Activated CD4-positive, CD25-positive, alpha-beta regulatory T cell (primary cell): ENCODE data around the gene L1CAM.

Experiments
- DNase-seq, 4 experiments: peaks; one replicate each; lab custom pipeline; 2025; lab: John Stamatoyannopoulos, UW

L1CAM gene

DNA sequence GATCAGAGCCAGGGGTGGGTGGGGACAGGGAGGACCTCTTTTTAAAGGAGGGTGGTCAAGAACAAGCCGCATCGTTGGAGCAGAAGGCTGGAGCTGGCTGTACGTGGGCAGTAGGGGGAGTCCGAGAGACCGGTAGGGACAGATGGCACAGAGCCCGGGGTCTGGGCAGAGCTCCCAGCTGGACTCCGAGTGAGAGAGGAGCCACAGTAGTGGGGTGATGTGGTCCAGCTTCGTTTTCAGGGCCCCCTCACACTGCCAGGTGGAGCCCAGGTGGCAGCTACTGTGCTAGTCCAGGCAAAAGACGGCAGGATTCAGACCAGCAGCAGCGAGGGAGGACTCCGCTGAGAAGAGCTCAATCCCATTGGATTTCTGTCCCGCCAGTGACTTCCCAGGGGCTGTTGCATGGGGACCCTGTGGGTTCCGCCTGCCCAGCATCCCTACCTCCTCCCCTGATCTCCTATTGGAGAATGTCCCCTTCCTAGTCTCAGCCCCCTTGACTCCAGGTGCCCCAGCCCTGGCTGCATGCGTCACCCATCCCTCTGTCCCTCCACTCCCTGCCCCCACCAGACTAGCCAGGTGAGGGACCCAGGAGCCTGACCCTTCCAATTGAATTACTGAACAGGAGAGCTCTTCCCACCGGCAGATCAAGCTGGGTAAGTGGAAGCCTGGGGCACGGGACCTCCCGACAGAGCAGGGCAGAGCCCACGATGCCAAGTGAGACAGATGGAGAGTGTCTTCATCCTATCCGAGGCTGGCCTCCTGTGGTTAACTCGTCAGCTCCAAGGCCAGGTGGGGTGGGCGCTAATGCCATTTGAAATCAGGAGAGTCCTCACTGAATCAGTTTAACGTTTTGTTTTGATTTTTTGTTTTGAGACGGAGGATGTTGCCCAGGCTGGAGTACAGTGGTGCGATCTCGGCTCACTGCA, 37.2 kb upstream of the L1CAM start:
- no peak for DNase-seq

DNA sequence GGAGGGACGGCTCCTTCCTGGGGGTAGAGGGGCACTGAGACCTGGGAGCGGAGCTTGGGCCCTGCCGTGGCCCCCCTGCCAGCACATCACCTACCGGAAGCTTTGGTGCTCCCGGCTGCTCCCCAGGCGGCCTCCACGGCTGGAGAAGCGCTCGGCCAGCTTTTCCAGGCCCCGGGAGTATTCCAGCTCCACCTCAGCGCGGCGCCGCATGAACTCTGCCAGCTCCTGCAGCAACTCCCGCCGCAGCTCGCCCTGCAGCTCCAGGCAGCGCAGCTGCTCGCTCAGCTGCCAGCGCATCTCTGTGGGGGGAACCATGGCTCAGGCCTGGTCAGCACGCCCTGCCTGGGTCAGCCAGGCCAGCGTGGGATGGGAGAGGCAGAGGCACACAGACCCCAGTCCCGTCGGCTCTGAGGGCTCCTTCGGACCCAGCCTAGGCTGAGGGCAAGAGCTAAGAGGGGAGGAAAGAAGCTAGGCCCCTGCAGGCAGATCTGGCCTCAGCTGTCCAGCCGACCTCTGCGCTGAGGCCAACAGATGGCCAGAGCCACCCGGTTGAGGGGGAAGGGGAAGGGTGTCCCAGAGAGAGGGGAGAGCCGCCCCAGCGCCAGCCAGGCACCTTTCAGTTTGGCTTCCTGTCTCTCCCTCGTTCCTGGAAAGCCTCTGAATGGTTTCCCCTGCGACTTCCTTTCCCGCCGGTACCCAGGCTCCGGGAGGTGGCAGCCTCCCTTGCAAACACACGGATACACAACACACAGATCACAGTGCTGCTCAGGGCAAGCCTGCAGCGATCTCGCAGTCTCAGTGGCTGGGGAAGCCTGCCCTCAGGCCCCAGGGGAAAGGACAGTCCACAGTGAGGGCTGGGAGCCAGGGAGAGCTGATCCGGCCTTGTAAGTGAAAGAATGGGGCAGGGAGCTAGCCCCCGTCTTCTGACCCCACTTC, 35.8 kb upstream of the L1CAM start:
- no peak for DNase-seq

DNA sequence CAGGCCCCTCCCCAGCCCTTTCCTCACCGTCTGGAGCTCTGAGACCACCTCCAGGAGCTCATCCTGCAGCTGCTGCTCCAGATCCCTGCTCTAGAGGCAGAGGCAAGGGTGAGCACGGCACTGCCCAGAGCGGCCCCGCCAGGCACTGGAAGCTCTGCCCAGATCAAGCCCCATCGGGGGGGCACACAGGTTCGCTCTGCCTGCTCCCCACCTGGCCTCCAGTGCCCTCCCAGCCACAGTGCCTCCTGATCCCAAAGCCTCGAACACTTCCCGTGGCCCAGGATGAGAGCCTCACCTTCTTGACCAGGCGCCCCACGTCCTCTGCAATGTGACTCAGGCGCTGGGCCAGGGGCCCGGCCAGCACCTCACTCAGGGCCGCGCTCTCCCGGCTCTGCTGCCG, 35.1 kb upstream of the L1CAM start:
- no peak for DNase-seq

DNA sequence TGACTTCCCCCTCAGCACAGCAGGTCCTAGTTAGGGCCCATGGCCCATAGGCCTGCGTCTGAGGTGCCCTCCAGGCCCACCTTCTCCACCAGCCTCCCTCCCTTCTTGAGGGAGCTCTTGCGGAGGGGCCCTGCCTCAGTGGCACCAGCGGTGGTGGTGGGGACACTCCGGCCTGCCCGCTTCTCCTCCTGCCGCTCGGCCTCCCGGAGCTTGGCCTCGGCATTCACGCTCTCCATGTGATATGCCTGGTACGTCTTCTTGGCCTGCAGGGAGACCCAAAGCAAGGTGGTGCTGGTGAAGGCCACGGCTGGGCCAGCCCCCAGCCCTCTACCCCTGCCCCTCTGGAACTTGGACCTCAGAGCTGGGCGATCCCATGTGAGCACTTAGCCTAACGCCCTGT, 34.6 kb upstream of the L1CAM start:
- DNase-seq, result no peak

DNA sequence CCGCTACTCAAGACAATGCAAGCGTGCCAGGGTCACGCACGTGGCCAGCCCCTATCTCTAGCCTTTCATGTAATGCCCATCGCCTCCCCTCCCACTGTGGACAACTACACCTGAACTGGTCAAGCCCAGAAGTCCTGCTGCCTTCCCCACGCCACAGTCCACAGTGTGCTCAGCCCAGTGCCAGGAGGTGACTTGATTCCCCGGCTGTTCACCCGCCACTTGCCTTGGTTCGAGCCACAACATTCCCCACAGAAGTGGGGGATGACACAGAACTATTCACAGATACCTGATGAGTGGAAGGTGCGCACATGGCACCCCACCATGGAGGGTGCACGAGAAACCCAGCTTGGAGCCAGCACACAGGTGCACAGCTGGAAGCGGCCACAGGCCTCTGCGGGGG, 33.3 kb upstream of the L1CAM start:
- no peak for DNase-seq

DNA sequence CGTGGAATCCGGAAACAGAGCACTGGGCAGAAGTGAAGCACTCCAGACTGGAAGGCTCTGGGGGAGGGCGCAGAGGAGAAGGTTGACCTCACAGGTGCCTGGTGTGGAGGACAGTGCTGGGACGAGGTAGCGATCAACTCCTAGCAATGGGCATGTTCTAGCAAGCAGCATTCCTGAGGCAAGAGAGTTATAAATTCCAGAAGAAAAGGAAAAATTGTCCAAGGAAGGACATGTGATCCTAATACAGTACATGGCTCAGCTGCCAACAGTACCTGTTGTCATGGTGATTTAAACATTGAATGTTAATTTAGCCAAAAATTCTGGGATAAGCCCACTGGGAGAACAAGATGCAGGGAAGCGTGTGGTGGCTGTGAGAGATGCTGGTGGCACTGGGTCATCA, 31.9 kb upstream of the L1CAM start:
- DNase-seq, result no peak

DNA sequence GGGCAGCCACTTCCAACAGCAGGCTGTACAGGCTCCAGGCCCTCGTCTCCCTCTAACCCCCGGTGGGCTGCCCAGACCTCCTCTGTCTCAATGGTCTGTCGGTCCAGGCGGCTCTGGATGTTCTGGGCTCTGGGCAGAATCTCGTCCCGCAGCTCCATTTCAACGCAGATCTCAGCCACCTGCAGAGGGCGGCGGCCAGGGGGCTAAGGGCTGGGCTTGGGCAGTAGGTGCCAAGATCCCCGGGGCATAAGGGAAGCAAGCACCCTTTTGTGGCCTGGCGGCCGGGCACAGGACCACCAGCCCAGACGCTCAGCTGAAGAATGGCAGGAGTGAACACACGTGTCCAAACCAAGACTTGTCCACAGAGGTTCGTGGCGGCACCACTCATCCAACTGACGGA, 27.7 kb upstream of the L1CAM start:
- DNase-seq, result no peak

DNA sequence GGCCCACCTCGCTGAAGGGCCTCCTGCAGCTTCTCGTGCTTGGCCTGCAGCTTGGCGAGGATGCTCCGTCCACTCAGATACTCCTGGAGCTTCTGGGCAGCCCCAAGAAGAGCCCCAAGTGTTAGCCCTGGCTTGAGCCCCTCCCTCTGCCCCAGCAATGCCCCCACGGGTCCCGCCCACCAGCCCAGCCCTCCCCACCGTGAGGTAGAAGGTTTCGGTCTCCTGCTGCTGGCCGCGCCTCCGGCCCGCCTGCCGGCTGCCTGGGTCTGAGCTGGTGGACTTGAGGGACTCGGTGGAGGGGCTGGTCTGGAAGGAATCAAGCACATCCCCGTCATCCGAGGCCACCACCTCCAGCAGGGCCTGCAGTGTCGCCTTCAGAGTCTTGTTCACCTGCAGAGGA, 27.2 kb upstream of the L1CAM start:
- no peak for DNase-seq

DNA sequence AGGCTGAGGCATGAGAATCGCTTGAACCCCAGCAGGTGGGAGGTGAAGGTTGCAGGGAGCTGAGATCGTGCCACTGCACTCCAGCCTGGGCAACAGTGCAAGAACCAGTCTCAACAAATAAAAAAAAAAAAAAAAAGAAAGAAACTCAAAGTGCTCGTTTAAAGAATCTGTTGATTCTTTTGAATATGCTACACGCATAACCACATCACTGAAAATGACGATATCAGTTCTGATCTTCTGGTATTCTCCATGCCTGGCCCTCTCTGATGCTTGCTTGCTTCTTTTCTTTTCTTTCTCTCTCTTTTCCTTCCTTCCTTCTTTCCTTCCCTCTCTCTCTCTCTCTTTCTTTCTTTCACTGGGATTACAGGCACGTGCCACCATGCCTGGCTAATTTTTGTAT, 25.8 kb upstream of the L1CAM start:
- DNase-seq, result no peak

DNA sequence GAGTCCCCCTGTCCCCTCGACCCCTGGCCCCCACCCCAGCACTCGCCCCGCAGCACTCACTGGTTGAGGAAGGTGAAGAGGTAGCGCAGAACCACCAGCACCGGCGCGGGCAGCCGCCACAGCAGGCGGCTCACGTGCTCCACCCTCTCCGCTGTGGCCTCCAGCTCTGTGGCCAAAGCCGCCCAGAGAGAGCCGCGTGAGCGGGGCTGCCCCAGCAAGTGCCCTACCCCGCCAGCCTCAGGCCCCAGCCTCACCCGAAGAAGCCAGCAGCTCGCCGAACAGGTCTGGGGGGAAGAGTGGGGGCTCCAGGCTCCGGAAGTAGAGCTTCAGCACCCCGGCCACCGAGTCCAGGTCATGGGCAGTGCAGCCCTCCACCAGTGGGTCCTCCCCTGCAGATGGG, 24.5 kb upstream of the L1CAM start:
- DNase-seq, result no peak

DNA sequence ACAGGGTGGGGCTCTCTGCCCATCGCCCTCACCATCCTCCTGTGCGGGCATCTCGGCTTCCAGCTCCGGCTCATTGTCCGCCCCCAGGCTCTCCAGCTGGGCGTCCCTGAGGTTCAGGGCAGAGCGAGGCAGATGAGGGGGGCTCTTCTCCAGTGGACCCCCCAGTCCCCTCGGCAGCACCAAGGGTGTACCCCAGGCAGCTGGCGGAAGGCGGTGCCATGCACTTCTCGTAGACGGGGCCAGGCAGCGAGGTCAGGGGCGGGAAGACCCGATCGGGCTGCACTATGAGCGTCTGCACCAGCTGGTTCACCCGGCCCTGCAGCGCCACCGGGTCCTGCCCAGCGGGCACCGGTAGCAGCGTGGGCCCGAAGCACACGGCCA, 24.0 kb upstream of the L1CAM start:
- DNase-seq, result no peak

DNA sequence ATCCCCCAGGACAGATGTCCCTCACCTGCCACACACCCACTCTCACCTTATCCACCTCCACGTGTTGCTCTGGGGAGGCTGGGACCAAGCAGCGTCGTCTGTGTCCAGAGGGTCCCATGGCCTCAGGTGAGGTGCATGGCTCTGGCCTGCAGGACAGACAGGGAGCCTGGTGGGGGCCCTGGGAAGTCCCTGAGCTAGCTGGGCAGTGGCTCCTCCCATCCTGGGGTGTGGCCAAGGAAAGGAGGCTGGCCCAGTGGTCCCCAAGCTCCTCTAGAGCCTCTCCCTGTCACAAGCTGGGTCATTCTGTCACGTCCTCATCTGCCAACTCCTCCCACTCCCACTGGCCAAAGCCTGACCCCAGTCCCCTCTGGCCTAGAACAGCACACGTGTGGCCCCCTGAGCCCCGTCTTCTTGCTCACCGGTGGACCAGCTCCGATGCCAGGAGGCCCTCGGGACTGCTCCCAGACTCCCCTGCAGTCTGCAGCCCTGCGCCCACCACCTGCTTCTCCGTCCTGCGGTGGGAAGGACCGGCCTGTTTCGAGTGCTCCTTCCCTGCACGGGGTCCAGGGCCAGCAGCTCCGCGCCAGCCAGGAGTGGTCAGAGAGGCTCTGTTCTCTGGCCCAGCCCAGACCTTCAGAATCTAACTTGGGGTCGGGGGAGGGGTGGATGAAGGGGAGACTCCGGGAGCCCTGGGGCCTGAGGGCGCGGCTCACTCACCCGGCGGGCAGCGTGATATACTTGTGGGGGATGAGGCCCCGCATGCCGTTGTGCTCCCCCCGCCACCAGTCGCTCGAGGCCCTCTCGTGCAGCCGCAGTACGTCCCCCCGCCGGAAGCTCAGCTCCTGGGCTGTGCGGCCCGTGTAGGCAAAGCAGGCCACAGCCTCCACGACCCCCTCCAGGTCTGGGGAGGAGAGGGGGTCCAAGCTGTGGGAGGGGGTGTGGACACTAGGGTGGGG, 23.3 kb upstream of the L1CAM start:
- DNase-seq, result no peak

DNA sequence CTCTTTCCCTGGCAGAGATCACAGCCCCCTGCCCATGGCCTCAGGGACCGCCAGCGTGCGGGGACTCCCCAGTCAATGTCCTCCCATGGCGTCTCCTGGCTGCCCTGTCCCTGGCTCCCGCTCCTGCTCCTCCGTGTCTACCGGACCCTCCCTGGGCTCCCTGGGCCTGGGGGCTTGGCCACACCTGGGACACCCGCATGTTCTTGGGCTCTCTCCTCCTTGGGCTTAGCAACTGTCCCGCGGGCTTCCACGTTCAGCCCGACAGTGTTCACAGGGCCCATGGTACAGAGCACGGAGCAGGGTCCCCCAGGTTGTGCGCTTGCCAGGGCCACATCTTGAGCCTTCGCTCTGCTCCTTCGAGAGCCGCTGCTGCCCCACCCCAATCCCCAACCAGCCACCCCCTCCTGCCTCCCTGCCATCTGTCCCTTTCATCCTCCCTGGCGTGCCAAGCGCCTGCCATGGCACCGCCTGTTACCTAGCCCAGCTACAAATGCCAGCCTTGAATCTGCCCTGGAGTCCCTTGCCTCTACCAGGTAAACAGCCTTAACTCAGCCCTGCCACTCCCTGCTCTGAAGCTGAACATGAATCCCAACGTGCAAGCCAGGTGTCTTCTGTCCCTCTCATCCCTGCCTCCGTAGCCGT, 22.4 kb upstream of the L1CAM start:
- DNase-seq, result no peak

DNA sequence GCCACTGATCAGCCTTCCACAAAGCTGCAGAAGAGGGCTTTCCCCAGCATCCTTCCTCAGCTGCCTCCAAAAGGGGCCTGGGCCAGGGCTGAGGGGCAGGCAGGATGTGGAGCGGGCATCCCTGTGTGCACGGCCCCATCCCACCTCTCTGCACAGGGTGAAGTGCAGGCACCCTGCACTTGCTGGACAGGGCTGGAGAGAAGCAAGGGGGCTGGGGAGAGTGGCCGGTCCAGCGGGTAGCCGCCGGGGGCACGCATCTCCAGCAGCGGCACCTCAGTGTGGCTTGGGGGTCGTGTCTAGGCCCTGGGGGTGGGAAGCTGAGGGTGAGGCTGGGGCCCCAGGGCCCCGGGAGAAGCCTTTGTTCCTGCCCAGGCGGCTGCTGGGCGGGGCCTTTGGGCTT, 21.5 kb upstream of the L1CAM start:
- DNase-seq, result no peak

DNA sequence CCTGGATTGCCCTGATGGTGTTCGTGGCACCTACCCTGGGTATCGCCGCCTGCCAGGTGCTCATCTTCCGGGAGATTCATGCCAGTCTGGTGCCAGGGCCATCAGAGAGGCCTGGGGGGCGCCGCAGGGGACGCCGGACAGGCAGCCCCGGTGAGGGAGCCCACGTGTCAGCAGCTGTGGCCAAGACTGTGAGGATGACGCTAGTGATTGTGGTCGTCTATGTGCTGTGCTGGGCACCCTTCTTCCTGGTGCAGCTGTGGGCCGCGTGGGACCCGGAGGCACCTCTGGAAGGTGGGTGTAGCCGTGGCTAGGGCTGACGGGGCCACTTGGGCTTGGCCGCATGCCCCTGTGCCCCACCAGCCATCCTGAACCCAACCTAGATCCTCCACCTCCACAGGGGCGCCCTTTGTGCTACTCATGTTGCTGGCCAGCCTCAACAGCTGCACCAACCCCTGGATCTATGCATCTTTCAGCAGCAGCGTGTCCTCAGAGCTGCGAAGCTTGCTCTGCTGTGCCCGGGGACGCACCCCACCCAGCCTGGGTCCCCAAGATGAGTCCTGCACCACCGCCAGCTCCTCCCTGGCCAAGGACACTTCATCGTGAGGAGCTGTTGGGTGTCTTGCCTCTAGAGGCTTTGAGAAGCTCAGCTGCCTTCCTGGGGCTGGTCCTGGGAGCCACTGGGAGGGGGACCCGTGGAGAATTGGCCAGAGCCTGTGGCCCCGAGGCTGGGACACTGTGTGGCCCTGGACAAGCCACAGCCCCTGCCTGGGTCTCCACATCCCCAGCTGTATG, 20.3 kb upstream of the L1CAM start:
- DNase-seq, result no peak

DNA sequence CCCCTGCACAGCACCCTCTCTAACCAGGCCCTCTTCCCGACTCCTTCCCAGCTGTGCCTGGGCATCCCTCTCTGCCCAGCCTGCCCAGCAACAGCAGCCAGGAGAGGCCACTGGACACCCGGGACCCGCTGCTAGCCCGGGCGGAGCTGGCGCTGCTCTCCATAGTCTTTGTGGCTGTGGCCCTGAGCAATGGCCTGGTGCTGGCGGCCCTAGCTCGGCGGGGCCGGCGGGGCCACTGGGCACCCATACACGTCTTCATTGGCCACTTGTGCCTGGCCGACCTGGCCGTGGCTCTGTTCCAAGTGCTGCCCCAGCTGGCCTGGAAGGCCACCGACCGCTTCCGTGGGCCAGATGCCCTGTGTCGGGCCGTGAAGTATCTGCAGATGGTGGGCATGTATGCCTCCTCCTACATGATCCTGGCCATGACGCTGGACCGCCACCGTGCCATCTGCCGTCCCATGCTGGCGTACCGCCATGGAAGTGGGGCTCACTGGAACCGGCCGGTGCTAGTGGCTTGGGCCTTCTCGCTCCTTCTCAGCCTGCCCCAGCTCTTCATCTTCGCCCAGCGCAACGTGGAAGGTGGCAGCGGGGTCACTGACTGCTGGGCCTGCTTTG, 19.6 kb upstream of the L1CAM start:
- DNase-seq, result no peak

DNA sequence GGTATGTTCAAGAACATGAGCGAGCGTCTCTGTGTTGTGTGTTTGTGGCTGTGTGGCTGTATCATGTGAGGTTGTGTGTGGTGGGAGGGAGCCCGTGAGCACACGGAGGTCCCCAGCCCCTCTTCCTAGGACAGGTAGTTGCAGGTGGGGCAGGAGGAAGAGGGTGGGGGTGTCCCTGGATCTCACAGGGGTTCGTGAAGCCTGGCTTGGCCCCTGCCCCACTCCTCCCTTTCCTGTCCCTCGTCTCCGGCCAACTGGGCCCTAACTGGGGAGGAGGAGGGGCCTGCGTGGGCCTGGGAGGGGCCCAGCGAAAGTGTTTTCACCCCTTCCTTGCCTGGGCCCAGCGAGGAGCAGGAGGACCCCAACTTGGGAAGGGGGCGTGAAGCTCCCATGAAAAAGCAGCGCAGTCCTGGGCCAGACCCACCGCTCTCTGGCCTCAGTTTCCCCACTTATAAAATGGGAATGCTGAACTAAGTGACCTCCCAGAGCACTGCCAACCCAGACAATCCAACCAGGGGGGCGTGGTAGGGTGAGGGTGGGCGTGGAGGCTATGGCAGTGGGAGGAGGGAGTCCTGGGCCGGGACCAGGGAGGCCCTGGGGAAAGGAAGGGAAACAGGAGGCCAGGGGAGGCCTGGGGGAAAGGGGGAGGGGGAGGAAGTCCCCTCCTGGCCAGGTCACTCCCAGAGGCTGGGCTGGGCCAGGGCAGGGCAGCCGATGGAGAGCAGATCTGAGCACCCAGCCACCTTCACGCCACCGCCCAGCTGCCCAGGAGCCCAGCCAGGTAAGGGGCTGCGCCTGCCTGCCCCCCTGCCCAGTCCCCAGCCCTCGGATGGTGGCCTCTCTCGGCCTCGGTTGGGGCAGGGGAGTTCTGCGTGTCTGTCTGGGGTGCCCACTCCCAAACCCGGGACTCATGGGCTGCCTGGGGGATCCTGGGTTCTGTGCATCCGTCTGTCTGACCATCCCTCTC, 18.3 kb upstream of the L1CAM start, which contains the start of gene AVPR2:
TSS of gene AVPR2 (plus strand) at position 683 of the 967 bp plus-strand sequence. CDS start 473 bp downstream, outside the sequence.
- DNase-seq, result no peak

DNA sequence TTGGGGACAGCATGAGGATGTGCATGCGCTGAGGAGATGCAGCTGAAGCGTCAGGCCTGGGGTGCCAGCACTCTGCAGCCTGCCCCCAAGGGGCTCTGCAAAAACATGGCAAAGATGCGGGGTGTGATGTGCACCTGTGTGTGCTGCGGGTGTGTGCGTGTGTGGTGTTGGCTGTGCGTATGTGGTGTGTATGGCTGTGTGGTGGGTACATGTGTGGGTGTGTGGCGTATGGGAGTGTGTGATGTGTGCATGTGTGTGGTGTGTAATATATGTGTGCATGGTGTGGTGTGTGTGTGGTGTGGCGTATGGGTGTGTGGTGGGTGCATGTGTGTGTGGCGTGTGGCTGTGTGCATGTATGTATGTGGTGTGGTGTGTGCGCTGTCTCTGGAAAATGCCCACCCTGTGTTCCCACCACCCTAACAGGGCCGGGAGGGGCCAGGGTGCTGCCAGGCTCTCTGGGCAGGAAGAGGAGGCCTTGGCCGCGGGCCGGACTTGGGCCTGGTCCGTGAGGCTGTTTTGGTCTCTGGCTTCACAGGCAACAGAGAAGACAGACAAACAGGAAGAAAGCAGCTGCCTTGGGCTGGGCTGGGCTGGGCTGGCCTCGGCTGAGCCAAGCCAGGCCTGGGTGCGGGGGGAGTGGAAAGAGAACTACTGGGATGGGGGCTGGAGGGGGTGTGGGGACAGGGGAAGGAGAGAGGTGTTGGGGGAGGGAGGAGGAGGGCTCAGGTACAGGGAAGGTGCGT, 17.4 kb upstream of the L1CAM start:
- no peak for DNase-seq
